H4 (cell line): ENCODE data around the gene CYS1. TPM values are rescaled to one million over a fixed set of nuclear protein-coding genes. Genes with fewer than 3 reads are reported as not detected.
"Not testable (repeated sequence)": the region's sequence is repeated elsewhere in the genome, so short reads cannot be mapped to it uniquely, and the experiment has no call there.

Source experiments
- DNase-seq: peaks from one replicate; pipeline ENCODE4 v3.0.0-alpha.2; 2015; ENCODE audit warnings: low spot score
- total RNA-seq: library from RNA; depleted of rRNA; stranded (reverse); fragments of >200 nt; shearing (Covaris generic); gene quantifications from 2 replicates; pipeline ENCODE4 v1.2.3, GENCODE V29; 2014; rRNA removed

Gene CYS1
- total RNA-seq, 1 experiment from 2014 or later: 0.43 TPM

- DNase-seq: not testable (repeated sequence)
Measured at GRCh38 chr2:10013651-10014417, 66.4 kb downstream of the CYS1 start.

- DNase-seq: no peak
Measured at GRCh38 chr2:10012963-10013461, 67.2 kb downstream of the CYS1 start.

- not testable (repeated sequence) for DNase-seq
Measured at GRCh38 chr2:10012366-10012962, 67.7 kb downstream of the CYS1 start.

- DNase-seq: not testable (repeated sequence)
Measured at GRCh38 chr2:10011606-10012325, 68.4 kb downstream of the CYS1 start.

DNA sequence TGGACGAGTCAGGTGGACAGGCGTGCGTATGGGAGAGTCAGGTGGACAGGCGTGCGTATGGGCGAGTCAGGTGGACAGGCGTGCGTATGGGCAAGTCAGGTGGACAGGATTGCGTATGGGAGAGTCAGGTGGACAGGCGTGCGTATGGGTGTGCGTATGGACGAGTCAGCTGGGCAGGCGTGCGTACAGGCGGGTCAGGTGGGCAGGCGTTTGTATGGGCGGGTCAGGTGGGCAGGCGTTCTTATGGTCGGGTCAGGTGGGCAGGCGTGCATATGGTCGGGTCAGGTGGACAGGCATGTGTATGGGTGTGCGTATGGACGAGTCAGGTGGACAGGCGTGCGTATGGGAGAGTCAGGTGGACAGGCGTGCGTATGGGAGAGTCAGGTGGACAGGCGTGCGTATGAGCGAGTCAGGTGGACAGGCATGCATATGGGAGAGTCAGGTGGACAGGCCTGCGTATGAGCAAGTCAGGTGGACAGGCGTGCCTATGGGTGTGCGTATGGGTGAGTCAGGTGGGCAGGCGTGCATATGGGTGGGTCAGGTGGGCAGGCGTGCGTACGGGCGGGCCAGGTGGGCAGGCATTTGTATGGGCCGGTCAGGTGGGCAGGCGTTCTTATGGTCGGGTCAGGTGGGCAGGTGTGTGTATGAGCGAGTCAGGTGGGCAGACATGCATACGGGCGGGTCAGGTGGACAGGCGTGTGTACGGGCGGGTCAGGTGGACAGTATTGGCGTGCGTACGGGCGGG is 69.2 kb downstream of the CYS1 start:
- DNase-seq: not testable (repeated sequence)

DNA sequence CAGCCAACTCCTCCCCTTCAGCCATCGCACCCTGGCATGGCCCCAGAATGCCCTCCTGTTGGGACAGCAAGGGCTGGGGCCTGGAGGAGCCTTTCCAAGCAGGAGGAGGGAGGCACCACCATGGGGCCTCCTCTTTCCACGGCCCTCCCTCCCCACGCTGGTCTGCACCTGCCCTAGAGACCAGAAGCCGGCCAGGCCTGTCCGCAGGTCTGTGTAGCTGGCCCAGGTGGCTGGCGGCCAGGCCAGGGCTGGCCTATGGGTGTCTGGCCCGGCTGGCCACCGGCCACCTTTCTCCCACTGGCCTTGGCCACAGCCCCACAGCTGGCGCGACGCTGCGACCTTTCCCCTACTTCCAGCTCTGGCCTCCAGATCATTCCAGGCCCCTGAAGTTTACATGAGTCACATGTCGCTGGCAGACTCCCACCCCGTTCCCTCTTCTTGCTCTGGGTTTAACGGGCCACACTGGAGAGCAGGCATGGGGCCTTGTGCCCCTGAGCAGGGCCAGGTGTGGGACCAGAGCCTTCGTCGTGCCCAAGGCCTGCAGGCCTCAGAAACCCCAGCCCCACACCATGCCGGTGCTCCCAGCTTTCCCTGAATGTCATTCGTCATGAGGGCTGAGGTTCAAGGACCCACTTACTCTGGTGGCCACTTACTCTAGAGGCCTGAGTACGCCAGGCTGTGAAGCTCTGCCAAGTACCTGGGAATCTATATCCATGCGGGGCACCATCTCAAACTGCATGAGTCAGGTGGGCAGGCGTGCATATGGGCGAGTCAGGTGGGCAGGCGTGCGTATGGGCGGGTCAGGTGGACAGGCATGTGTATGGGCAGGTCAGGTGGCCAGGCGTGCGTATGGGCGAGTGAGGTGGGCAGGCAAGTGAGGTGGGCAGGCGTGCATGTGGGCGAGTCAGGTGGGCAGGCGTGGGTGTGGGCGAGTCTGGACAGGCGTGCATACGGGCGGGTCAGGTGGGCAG is 70.1 kb downstream of the CYS1 start:
- DNase-seq: no peak

GRCh38 chr2:10009271-10009810 is 70.9 kb downstream of the CYS1 start:
- DNase-seq: no peak

DNA sequence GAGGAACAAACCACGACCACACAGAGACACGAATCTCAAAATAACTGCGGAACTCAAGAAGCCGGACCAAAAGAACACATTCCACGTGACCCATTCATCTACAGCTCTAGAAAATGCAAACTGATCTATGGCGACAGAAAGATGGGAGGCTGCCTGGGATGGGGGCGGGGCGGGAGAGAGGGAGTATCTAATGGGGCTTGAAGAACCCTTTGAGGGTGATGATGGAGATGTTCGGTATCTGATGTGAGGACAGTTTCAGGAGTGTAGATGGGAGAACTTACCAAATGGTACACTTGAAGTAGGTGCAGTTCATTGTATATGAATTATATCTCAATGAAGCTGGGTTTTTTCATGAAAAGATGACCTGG is 71.4 kb downstream of the CYS1 start:
- no peak for DNase-seq

DNA sequence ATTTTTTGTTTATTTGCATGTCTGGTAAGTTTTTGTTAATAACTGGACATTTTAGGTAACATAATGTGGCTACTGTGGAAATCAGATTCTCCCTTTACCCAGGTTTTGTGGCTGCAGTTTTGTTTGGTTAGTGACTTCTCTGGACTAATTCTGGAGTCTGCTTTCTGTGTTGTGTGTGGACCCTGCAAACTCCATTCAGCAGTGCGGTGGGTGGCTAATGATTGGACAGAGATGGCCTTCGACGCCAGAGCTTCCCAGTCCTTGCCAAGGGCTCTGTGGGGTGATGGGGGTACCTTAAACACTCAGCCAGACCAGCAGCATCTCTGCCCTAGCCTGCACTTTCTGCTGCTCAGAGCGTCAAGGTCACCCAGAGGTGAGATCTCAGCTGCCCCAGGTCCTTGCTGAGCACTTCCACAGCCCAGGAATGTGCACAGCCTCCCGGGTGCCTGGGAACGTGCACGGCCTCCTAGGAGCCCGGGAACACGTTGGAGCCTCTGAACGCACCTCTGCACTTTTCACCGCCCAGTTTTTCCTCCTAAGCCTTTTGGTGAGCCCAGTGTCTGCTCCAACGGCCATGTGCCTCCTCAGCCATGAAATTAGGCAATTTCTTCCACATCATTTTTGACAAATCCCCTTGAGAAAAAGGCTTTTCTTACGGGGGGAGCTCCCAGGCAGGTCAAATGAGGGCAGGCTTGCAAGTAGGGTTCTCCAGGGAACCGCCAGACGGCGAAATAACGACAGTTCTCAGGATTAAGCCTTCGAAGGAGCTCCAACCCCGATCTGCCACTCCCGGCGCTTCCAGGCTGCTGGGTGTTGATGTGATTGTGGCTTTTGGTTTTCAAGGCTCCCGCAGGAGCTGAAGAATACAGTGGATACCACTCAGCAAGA is 72.0 kb downstream of the CYS1 start:
- DNase-seq: no peak

DNA sequence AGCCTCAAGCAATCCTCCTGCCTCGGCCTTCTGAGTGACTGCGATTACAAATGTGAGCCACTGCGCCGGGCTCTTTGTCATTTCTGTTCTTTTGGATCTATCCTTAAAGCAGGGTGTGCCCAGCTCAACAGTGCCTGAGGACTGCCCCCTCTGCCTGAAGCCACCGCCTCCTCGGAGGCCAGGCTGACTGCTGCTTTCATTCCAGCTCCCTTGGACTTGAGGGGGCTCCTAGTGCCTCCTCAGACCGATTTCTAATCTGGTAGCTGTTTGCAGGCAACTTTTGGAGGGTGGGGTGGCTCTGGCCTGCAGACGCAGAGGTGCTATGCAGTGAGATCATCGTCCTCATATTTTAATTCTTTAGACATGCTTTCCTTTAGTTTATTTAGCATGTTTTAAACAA is 72.8 kb downstream of the CYS1 start:
- no peak for DNase-seq

Other genes with a start within 250 kb of the CYS1 start
- gene TAF1B, start 236.9 kb downstream of the CYS1 start, total RNA-seq: 14.8 and 28.4 TPM in 2 replicates
- 0.25 TPM in 1 of 2 replicates, not detected in the other for gene GRHL1, start 128.7 kb downstream of the CYS1 start, total RNA-seq
- gene KLF11, start 36.9 kb downstream of the CYS1 start, total RNA-seq: 5.4 and 6.5 TPM in 2 replicates
- 51.9 and 68.5 TPM in 2 replicates for gene RRM2, start 42.3 kb upstream of the CYS1 start, total RNA-seq
- gene HPCAL1, start 222.5 kb upstream of the CYS1 start, total RNA-seq: 40.4 and 50.8 TPM in 2 replicates